D721Med (cell line): ENCODE results near the gene PXDN.

ENCODE experiments used
- DNase-seq: peaks from one replicate; pipeline ENCODE4 v3.0.0; 2011; ENCODE audit warnings: low spot score; ENCODE audit not compliant: insufficient read length
- FAIRE-seq: peaks from 2 replicates; lab custom pipeline; 2011; peaks lifted over from hg19 to GRCh38; lab: Jason Lieb, UNC
- TF ChIP-seq, protein P1 (sequence below): IDR thresholded peaks from 2 replicates; pipeline ENCODE4 v1.5.1; 2012; ENCODE audit warnings: mild to moderate bottlenecking, control low read depth; ENCODE audit not compliant: insufficient read depth; ENCODE audit errors: missing control alignments

PXDN gene

GRCh38 chr2:1602278-1603010, 141.9 kb downstream of the PXDN start:
- no peak for FAIRE-seq

GRCh38 chr2:1601471-1602277, 142.6 kb downstream of the PXDN start:
- TF ChIP-seq, protein P1, sequence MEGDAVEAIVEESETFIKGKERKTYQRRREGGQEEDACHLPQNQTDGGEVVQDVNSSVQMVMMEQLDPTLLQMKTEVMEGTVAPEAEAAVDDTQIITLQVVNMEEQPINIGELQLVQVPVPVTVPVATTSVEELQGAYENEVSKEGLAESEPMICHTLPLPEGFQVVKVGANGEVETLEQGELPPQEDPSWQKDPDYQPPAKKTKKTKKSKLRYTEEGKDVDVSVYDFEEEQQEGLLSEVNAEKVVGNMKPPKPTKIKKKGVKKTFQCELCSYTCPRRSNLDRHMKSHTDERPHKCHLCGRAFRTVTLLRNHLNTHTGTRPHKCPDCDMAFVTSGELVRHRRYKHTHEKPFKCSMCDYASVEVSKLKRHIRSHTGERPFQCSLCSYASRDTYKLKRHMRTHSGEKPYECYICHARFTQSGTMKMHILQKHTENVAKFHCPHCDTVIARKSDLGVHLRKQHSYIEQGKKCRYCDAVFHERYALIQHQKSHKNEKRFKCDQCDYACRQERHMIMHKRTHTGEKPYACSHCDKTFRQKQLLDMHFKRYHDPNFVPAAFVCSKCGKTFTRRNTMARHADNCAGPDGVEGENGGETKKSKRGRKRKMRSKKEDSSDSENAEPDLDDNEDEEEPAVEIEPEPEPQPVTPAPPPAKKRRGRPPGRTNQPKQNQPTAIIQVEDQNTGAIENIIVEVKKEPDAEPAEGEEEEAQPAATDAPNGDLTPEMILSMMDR: no peak
- FAIRE-seq: no peak
- DNase-seq: no peak

More at GRCh38 chr2:1602278-1603010, 141.9 kb downstream of the PXDN start:
- TF ChIP-seq, protein P1: no peak
- no peak for DNase-seq

DNA sequence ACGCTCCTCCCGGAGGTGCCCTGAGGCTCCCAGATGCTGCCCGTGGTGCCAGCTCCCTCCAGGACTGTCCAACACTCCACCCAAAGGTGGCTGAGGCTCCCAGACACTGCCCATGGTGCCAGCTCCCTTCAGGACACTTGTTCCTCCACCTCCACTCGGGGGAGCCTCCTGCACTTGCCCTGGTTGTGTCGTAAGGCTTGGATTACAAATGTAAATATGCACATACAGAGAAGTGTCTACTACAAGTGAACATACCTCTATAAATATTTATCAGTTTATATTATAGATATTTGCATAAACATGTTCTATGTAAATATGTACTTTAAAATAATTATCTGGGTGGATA, 143.3 kb downstream of the PXDN start:
- no peak for DNase-seq
- FAIRE-seq: no peak
- TF ChIP-seq, protein P1: no peak

DNA sequence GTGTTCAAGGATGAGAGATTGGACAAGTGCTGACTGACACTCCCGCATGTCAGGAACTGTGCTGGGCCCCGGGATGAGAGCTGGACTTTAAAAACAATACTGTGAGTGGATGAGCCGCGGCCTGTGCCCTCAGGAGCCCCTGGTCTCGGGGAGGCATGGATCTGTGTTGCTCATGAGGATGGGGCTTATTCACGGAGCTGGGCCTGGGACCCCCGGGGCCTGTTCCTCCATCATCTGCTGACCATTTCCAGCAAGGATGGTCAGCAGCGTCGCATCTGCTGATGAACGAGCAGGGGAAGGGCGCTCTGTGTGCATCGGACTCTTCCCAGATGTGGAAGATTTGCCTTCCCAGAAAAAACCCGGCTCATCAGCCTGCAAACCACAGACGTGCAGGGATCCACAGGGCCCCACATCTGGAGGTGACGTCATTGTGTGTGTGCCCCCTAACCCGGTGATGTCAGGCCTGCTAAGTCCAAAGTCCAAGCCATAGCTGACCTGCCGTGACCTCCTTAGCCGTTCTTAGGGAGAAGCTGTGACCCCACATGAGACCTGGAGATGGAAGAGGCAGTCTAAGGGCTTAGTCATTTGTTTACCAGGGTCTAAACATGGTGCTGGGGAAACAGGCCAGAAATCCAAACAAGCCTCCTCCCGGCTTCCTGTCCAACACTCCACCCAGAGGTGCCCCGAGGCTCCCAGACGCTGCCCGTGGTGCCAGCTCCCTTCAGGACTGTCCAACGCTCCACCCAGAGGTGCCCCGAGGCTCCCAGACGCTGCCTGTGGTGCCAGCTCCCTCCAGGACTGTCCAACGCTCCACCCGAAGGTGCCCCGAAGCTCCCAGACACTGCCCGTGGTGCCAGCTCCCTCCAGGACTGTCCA, 143.9 kb downstream of the PXDN start:
- TF ChIP-seq, protein P1: no peak
- no peak for DNase-seq
- FAIRE-seq: no peak

DNA sequence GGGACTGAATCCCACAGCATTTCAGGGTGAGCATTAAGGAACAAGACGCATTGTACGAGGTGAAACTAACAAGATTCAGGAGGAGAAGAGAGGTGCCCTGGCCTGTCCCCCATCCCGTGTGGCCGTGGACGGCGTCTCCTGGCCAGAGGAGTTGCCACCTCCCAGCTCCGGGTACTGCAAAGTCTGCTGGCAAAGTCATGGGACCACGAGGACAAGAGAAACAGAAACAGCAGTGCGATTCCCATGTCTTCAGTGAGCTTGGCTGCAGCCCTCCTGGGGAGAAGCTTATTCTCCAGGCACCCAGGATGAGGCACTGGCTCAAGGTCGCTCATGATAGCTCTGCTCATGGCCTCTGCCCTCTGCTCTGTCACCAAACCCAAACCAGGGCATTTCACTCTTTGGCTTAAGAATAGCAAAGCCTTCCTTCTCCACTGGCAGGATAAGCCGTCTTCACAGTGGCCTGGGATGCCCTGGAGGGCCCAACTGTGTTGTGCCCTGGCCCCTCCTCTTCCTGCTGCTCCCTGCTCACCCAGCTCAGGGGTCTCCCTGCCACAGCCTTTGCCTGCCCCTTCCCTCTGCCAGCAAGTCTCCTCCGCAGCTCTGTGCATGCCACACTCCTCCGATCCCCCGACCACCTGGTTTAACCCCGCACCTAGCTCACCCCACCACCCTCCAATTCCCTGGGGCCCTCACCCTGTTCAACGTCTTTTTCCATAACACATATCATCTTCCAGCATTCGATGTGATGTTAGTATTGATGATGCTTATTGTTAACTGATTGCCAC, 144.8 kb downstream of the PXDN start:
- DNase-seq: no peak
- no peak for FAIRE-seq
- TF ChIP-seq, protein P1: no peak

DNA sequence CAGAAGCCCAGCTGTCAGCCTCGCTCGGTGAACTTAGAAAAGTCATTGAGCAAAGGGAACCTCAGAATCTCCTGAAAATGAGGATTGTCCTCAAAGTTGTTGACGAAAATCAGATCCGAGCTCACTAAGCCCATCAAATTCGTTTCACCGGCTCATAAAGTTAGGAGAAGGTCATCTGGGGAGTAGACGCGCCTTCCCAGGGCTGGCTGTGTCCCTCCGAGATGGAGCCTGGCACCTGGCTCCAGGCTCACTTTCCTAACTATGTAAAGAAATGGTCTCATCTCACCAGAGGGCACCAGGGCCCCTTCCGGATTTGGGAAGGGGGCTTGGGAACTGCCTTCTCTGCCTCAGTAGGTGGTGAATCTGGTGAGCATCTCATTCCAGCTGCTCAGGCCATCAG, 145.5 kb downstream of the PXDN start:
- FAIRE-seq (no peak), DNase-seq (no peak)
- TF ChIP-seq, protein P1: no peak
